ENCODE measurements around the gene MED12L. TPM values are rescaled to one million over a fixed set of nuclear protein-coding genes. Genes with fewer than 3 reads are reported as not detected.
A peak's percentile ranks its signal among the peaks of the same experiment; 100 is the strongest.

MED12L gene
- total RNA-seq, 4 donors from 2014 or later = 0.15 to 0.37 (median 0.22) TPM

- TF ChIP-seq, protein P1, sequence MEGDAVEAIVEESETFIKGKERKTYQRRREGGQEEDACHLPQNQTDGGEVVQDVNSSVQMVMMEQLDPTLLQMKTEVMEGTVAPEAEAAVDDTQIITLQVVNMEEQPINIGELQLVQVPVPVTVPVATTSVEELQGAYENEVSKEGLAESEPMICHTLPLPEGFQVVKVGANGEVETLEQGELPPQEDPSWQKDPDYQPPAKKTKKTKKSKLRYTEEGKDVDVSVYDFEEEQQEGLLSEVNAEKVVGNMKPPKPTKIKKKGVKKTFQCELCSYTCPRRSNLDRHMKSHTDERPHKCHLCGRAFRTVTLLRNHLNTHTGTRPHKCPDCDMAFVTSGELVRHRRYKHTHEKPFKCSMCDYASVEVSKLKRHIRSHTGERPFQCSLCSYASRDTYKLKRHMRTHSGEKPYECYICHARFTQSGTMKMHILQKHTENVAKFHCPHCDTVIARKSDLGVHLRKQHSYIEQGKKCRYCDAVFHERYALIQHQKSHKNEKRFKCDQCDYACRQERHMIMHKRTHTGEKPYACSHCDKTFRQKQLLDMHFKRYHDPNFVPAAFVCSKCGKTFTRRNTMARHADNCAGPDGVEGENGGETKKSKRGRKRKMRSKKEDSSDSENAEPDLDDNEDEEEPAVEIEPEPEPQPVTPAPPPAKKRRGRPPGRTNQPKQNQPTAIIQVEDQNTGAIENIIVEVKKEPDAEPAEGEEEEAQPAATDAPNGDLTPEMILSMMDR (IDR thresholded peaks at IDR 0.05) = no peak
- no peak for TF ChIP-seq POLR2A (IDR thresholded peaks at IDR 0.05)
- intact Hi-C loops (cut with DNase I; ENCODE audit: low total_unique reads) = loop anchor here (5.0 kb wide), 1 partner anchor 352 kb away; no protein-coding TSS in a partner anchor
- no peak overlapping the region for H3K4me3 ChIP-seq (ENCODE audit: low read depth, poor library complexity, severe bottlenecking)
- DNase-seq (ENCODE audit: low spot score in 2 of 2) = no peak
- 86 to 89% methylated on average over 5 of the region's 5 CpGs for WGBS, 2 donors
These were observed 59.3 kb downstream of the MED12L start for GRCh38 chr3:151144760-151145159.

DNA sequence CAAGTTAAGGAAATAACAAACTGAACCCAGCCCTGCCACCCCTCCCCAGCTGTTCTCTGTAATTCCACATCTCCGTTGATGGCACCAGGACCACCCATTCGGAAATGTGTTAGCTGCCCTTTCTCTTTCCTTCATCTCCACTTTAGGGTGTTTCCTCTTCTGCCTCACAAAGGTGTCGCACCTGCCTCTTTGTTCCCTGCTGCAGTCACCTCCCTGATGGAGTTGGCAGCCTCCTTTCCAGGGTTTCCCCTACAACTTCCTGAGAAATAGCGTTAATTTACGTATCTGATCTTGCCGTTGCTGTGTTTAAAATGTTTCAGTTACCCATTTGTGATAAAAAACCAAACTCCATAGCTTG lies 60.2 kb downstream of the MED12L start:
- WGBS, 2 donors = 31 to 35% methylated on average over 6 of the region's 6 CpGs
- H3K4me3 ChIP-seq (ENCODE audit: low read depth, poor library complexity, severe bottlenecking) = no peak overlapping the region
- intact Hi-C loops (cut with DNase I; ENCODE audit: low total_unique reads) = loop anchor here (5.0 kb wide), 1 partner anchor 353 kb away; no protein-coding TSS in a partner anchor
- DNase-seq (ENCODE audit: low spot score in 2 of 2) = no peak
- TF ChIP-seq, protein P1 (IDR thresholded peaks at IDR 0.05) = no peak
- no peak for TF ChIP-seq POLR2A (IDR thresholded peaks at IDR 0.05)

DNA sequence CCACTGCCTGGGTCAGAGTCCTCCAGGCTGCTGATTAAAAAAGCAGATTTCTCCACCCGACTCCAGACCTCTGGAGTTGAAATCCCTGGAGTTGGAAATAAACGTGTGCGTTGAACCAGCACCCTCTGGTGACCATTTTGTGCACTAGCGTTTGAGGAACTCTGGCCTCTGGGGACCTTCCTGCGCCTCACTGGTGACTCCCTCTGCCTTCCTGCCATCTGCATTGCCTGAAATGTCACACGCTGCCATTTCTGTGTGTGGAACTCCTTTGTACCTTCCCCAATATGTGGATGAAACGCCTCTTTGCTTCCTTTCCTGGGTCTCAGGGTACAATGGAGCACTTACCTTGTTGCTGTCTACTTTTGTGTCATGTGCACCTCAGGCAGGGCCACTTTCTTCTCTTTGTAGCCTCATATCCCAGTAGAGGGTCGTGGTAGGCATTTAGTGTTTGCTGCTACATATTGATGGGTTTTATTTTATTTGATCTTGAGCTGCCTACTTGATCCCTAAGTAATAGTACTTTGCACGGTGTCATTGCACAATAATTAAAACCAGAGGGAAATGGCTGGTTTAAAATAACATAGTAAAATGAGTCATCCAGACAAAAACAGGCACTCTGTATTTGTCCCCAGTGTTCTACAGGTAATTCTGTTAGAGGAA lies 60.7 kb downstream of the MED12L start:
- no peak overlapping the region for H3K4me3 ChIP-seq (ENCODE audit: low read depth, poor library complexity, severe bottlenecking)
- DNase-seq (ENCODE audit: low spot score in 2 of 2) = peak; percentile 63 to 92

GRCh38 chr3:151146731-151147091 lies 61.2 kb downstream of the MED12L start:
- no peak overlapping the region for H3K4me3 ChIP-seq (ENCODE audit: low read depth, poor library complexity, severe bottlenecking)
- no peak for DNase-seq (ENCODE audit: low spot score in 2 of 2)
- no peak for TF ChIP-seq POLR2A (IDR thresholded peaks at IDR 0.05)
- TF ChIP-seq, protein P1 (IDR thresholded peaks at IDR 0.05) = no peak
- 42 to 44% methylated on average over 1 of the region's 1 CpG for WGBS, 2 donors
- intact Hi-C loops (cut with DNase I; ENCODE audit: low total_unique reads) = loop anchor here (5.0 kb wide), 1 partner anchor 354 kb away; no protein-coding TSS in a partner anchor

More for the DNA sequence above, 60.7 kb downstream of the MED12L start:
- TF ChIP-seq, protein P1 (IDR thresholded peaks at IDR 0.05) = peak in 1 of 3 donors; percentile 56
- no peak for TF ChIP-seq POLR2A (IDR thresholded peaks at IDR 0.05)
- 6% methylated on average over 9 of the region's 9 CpGs for WGBS, 2 donors
- intact Hi-C loops (cut with DNase I; ENCODE audit: low total_unique reads) = loop anchor here (5.0 kb wide), 1 partner anchor 354 kb away; no protein-coding TSS in a partner anchor

DNA sequence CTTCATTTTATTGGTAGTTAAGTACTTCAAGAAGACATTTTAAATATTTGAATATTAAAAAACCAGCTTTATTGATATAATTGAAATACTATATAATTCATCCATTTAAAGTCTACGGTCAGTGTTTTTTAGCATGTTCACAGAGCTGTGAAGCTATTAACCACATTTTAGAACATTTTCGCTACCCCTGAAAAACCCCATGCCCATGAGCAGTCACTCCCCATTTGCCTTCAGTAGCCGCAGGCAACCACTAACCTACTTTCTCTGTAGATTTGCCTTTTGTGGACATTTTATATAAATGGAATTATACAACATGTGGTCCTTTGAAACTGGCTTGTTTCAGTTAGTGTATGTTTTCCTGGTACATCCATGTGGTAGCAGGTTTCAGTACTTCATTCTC lies 61.8 kb downstream of the MED12L start:
- TF ChIP-seq, protein P1 (IDR thresholded peaks at IDR 0.05) = no peak
- no peak for TF ChIP-seq POLR2A (IDR thresholded peaks at IDR 0.05)
- WGBS, 2 donors = 94 to 97% methylated on average over 3 of the region's 3 CpGs
- intact Hi-C loops (cut with DNase I; ENCODE audit: low total_unique reads) = loop anchor here (5.0 kb wide), 1 partner anchor 355 kb away; no protein-coding TSS in a partner anchor
- H3K4me3 ChIP-seq (ENCODE audit: low read depth, poor library complexity, severe bottlenecking) = no peak overlapping the region
- no peak for DNase-seq (ENCODE audit: low spot score in 2 of 2)

Measured in lower leg skin (tissue), 4 donors.